GM11168 (cell line): ENCODE data around the gene MOGAT3.
"Not testable (repeated sequence)": the region's sequence is repeated elsewhere in the genome, so short reads cannot be mapped to it uniquely, and the experiment has no call there.

Experiments used
- in situ Hi-C: fragments of 300-500 bp; cut with MboI; formaldehyde crosslinking; loops from one replicate; pipeline ENCODE4 v1.12.0; 2022; ENCODE audit warnings: low sequenced_read_pairs; ENCODE audit not compliant: unreplicated experiment

The MOGAT3 gene

GRCh38 chr7:101205901-101206664 lies 5.2 kb upstream of the MOGAT3 start:
- in situ Hi-C loops, result no loop called here

GRCh38 chr7:101203740-101204738 lies 3.2 kb upstream of the MOGAT3 start:
- in situ Hi-C loops, result not testable (repeated sequence)

DNA sequence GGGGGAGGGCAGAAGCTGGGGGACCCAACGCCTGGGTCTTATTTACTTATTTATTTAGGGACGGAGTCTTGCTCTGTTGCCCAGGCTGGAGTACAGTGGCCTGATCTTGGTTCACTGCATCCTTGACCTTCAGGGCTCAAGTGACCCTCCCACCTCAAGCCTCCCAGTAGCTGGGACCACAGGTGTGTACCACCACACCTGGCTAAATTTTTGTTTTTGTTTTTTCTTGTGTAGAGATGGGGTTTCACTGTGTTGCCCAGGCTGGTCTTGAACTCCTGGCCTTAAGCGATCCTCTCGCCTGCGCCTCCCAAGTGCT lies 1.7 kb upstream of the MOGAT3 start:
- in situ Hi-C loops, result no loop called here

- in situ Hi-C loops, result no loop called here
Measured at GRCh38 chr7:101201695-101202602, 1.1 kb upstream of the MOGAT3 start.

DNA sequence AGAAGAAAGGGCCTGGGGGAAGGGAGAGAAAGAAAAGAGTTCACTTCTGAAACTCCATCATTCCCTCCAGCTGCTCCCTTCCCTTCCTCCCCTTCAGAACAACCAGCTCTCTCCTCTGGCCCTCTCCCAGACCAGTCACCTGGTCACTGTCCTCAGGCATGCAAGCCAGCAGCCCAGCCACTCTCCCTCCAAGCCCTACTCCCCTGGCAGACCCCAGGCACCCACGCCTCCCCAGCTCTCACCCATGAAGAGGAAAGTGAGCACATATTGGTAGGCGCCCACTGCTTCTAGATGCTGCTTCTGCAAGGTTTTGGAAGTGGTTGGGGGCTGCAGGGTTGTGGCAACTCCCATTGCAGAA lies 353 bp downstream of the MOGAT3 start:
- in situ Hi-C loops, result no loop called here

- in situ Hi-C loops, result not testable (repeated sequence)
Measured at GRCh38 chr7:101199522-101199921, 1.3 kb downstream of the MOGAT3 start.

DNA sequence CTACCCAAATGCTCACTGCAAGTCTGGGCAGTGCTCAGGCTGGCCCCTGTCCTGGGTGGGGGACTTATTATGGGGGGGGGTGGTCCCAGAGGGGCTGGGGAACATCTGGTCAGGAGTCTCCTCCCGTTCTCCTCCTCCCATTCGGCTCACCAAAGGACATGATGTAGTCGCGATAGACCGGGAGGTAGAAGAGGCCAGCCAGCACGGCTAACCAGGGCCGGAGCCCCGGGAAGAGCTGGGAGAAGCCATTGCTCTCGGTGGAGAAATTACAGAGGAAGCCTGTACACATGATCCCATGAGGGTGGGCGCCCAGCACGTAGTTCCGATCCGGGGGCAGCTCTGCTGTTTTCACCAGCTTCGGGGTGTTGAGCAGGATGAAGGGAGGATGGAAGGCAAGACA lies 2.4 kb downstream of the MOGAT3 start:
- in situ Hi-C loops, result no loop called here

- in situ Hi-C loops, result no loop called here
Measured at GRCh38 chr7:101197991-101198390, 2.8 kb downstream of the MOGAT3 start.

- in situ Hi-C loops, result no loop called here
Measured at GRCh38 chr7:101195884-101196283, 5.0 kb downstream of the MOGAT3 start.

GRCh38 chr7:101189109-101189508 lies 11.7 kb downstream of the MOGAT3 start:
- in situ Hi-C loops, result no loop called here

GRCh38 chr7:101186844-101187428 lies 13.9 kb downstream of the MOGAT3 start:
- in situ Hi-C loops, result no loop called here

DNA sequence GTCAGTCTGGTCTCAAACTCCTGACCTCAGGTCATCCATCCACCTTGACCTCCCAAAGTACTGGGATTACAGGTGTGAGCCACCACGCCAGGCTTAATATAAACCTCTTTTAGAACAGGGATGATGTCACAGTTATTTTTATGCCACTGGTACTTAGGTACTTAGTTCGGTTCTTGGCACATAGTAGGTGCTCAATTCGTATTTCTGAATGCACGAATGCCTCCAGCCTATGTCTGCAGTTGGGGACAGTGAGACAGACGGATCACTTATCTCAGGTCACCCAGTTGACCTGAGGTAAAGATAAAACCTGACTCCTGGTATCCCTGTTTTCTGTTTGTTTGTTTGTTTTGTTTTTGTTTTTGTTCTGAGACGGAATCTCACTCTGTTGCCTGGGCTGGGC lies 14.6 kb downstream of the MOGAT3 start:
- in situ Hi-C loops, result no loop called here

GRCh38 chr7:101185258-101185839 lies 15.5 kb downstream of the MOGAT3 start:
- in situ Hi-C loops, result no loop called here

GRCh38 chr7:101180130-101180755 lies 20.6 kb downstream of the MOGAT3 start, which contains the start of gene NAT16:
Gene NAT16, minus strand, starts transcription at chr7:101180293. Its CDS starts 5,486 bp downstream, at chr7:101174807.
- in situ Hi-C loops, result no loop called here

DNA sequence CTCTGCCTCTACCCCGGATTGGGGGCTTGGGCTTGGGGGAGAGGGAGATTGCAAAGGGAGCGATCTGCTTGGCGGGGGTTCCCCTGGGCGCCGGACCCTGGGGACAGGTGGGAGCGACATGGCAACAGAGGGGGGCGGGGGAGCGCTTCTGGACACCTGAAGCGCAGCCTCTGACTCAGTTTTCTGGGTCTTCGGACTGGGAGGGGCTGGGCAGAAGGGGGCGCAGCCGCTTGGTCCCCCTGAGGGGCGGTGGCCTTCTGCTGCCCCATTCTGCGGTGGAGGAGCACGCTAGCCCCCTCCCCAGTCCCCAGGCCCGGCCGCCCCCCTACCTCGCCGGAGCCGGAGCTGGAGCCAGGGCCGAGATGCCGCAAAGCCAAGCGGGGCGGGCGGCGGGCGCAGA lies 21.1 kb downstream of the MOGAT3 start:
- in situ Hi-C loops, result no loop called here

- in situ Hi-C loops, result no loop called here
Measured at GRCh38 chr7:101179117-101179516, 21.7 kb downstream of the MOGAT3 start.

DNA sequence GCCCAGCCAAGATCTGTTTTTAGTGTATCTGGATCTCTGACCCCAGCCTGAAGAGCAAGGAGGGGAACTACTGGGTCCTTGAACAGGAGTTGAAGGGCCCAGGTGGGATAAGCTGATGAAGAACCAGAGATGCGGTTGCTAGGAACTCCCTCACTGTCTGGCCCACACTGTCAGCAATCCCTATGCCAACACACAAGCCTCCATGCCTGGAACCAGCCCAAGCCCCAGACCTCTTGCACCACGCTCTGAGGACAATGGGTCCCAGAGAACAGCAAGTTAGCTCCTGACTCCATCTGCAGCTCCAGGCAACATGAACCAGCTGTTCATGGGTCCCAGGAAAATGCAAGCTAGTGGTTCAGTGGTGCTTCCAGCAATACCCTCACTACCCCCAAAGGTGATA lies 23.2 kb downstream of the MOGAT3 start:
- in situ Hi-C loops, result no loop called here

DNA sequence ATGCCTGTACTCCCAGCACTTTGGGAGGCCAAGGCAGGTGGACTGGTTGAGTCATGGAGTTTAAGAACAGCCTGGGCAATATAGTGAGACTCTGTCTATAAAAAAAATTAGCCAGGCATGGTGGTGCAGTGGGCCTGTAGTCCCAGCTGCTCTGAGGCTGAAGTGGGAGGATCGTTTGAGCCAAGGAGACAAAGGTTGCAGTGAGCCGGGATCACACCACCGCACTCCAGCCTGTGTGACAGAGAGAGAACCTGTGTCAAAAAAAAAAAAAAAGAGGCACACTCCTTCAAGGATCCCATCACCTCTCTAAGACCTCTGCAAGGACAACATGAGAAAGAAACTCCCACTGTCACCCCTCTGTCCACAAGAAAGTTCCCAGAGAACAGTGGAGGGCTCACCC lies 25.2 kb downstream of the MOGAT3 start:
- in situ Hi-C loops, result no loop called here

DNA sequence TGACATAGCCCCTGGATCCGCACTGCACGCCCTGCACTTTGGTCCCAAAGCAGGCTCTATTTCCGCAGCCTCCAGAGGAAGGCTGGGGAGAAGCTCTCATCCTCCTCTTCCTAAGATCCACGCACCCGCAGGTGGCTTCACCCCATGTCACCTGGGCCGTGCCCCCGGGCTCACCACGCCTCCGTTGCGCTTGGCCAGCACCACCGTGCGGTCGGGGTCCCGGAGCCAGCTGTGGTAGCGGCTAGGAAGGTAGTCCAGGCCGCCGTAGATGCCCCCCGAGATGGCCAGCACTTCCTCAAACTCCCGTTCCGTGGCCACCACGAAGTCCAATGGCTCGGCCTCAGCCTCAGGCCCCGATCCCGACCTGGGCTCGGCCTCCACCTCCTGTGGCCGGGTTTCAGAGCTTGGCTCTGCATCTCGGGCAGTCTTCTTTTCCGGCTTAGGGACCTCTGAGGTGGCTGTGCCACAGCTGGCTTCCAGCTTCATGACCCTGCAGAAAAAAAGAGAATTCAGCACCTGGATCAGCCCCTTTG lies 26.4 kb downstream of the MOGAT3 start:
- in situ Hi-C loops, result no loop called here
